HCT116 (cell line): ENCODE data around the gene CLRN3. TPM values are rescaled to one million over a fixed set of nuclear protein-coding genes. Genes with fewer than 3 reads are reported as not detected.

Source experiments
- ATAC-seq: fragments of 200-7000 bp; cut with Tn5 transposase; 2 replicates; pipeline ENCODE4 v1.9.1; 2020; ENCODE audit warnings: mild to moderate bottlenecking, moderate library complexity
- Bru-seq: library from RNA; stranded (reverse); fragments of 400-500 nt; gene quantifications from one replicate; lab custom pipeline; 2021; lab: Mats Ljungman, UMichigan
- BruChase-seq, 2 experiments: library from RNA; stranded (reverse); fragments of 400-500 nt; gene quantifications; one replicate each; lab custom pipeline; 2021; lab: Mats Ljungman, UMichigan
- BruUV-seq: library from RNA; stranded (reverse); fragments of 400-500 nt; replicated peaks from 2 replicates; lab custom pipeline; 2021; lab: Mats Ljungman, UMichigan
- CTCF ChIA-PET: fragments of 300-600 bp; sonication (Branson Sonifier 250); formaldehyde crosslinking; loops from one replicate; lab custom pipeline; 2021; ENCODE audit warnings: antibody characterized with exemption; lab: Charles Lee
- POLR2A ChIA-PET: fragments of 300-600, 350-600 bp; sonication (Branson Sonifier 250); formaldehyde crosslinking; loops from one replicate; lab custom pipeline; 2021; ENCODE audit warnings: antibody characterized with exemption; lab: Charles Lee
- RAD21 ChIA-PET, 2 experiments: fragments of 300-600 bp; sonication (Branson Sonifier 250); formaldehyde crosslinking; loops; one replicate each; lab custom pipeline; 2023; ENCODE audit warnings: low total read pairs in 2 of 2; ENCODE audit not compliant: uncharacterized antibody in 2 of 2, unreplicated experiment in 2 of 2, low non-redundant PET in 1 of 2; lab: Charles Lee
- DNase-seq: peaks from one replicate; pipeline ENCODE4 v3.0.0-alpha.2; 2010; ENCODE audit warnings: low read depth, low spot score
- H2AFZ ChIP-seq: fragments of 200-600 bp; shearing (Covaris generic), sonication (generic); 2 replicates; pipeline ENCODE4 v1.6.1; 2017; ENCODE audit warnings: low read depth, mixed run types, mixed read lengths, antibody characterized with exemption, low read length; ENCODE audit not compliant: poor library complexity, severe bottlenecking
- H3K27ac ChIP-seq: 2 replicates; pipeline ENCODE4 v1.5.1; 2012; ENCODE audit warnings: low read depth, low read length
- H3K27me3 ChIP-seq: fragments of 200-600 bp; sonication (generic); 2 replicates; pipeline ENCODE4 v1.6.1; 2016; ENCODE audit warnings: mixed run types, low read length, mixed read lengths; ENCODE audit not compliant: insufficient read depth
- H3K36me3 ChIP-seq, 2 experiments: fragments of 200-500 bp in 1 of 2; fragments of 200-600 bp in 1 of 2; sonication (Bioruptor generic) in 1 of 2; sonication (generic) in 1 of 2; 2 replicates each; pipeline versions ENCODE4 v1.5.1 to v1.6.1; 2014 to 2016; ENCODE audit warnings: low read length in 2 of 2, inconsistent platforms in 1 of 2, mixed read lengths in 1 of 2, mixed run types in 1 of 2; ENCODE audit not compliant: insufficient read depth in 2 of 2, control insufficient read depth in 1 of 2
- H3K4me1 ChIP-seq, 2 experiments: fragments of 200-600 bp in 1 of 2; sonication (generic) in 1 of 2; 2 replicates each; pipeline versions ENCODE4 v1.5.1 to v1.6.1; 2012 to 2017; ENCODE audit warnings: low read length in 2 of 2, inconsistent platforms in 1 of 2, mild to moderate bottlenecking in 1 of 2, mixed read lengths in 1 of 2, mixed run types in 1 of 2, moderate library complexity in 1 of 2; ENCODE audit not compliant: insufficient read depth in 2 of 2, control insufficient read depth in 1 of 2
- H3K4me2 ChIP-seq: fragments of 200-600 bp; sonication (generic); 2 replicates; pipeline ENCODE4 v1.6.1; 2017; ENCODE audit warnings: mixed run types, low read length, mixed read lengths
- H3K4me3 ChIP-seq, 2 experiments: fragments of 200-600 bp in 1 of 2; sonication (generic) in 1 of 2; replicated peaks in 1 of 2; 2 replicates each; pipeline ENCODE4 v1.5.1; 2011 to 2016; ENCODE audit warnings: low read length in 2 of 2, control low read depth in 1 of 2, low read depth in 1 of 2, mild to moderate bottlenecking in 1 of 2, mixed read lengths in 1 of 2, mixed run types in 1 of 2
- H3K79me2 ChIP-seq: fragments of 200-600 bp; sonication (generic); 2 replicates; pipeline ENCODE4 v1.6.1; 2017; ENCODE audit warnings: mild to moderate bottlenecking, mixed run types, low read length, moderate library complexity, mixed read lengths; ENCODE audit not compliant: insufficient read depth
- H3K9ac ChIP-seq: fragments of 200-600 bp; sonication (generic); 2 replicates; pipeline ENCODE4 v1.6.1; 2016; ENCODE audit warnings: low read length, mixed read lengths
- H3K9me2 ChIP-seq: fragments of 200-600 bp; sonication (generic), shearing (Covaris generic); 2 replicates; pipeline ENCODE4 v1.6.1; 2017; ENCODE audit warnings: mixed run types, mild to moderate bottlenecking, moderate library complexity; ENCODE audit not compliant: insufficient read depth
- H3K9me3 ChIP-seq, 2 experiments: fragments of 200-500 bp in 1 of 2; fragments of 200-600 bp in 1 of 2; sonication (Bioruptor generic) in 1 of 2; sonication (generic) in 1 of 2; 2 replicates each; pipeline ENCODE4 v1.6.1; 2014 to 2017; ENCODE audit warnings: low read length in 2 of 2, mixed read lengths in 2 of 2, inconsistent platforms in 1 of 2, low read depth in 1 of 2, mild to moderate bottlenecking in 1 of 2, mixed run types in 1 of 2, moderate library complexity in 1 of 2; ENCODE audit not compliant: control insufficient read depth in 1 of 2, insufficient read depth in 1 of 2
- H4K20me1 ChIP-seq: fragments of 200-600 bp; sonication (generic), shearing (Covaris generic); 2 replicates; pipeline ENCODE4 v1.6.1; 2017; ENCODE audit warnings: mixed run types, mild to moderate bottlenecking, moderate library complexity; ENCODE audit not compliant: insufficient read depth
- ATF3 ChIP-seq: IDR thresholded peaks from 2 replicates; pipeline ENCODE4 v1.6.1; 2012
- CBX3 ChIP-seq: IDR thresholded peaks from 2 replicates; pipeline ENCODE4 v1.6.1; 2012; ENCODE audit warnings: low read depth
- CTCF ChIP-seq, 3 experiments: fragments of 200-600 bp in 1 of 3; sonication (generic) in 1 of 3; IDR thresholded peaks in 2 of 3; conservative IDR thresholded peaks in 1 of 3; 2 replicates each; pipeline ENCODE4 v1.5.1; 2012 to 2017; ENCODE audit warnings: low read depth in 2 of 3, low read length in 2 of 3, antibody characterized with exemption in 1 of 3, borderline replicate concordance in 1 of 3, control low read depth in 1 of 3, mild to moderate bottlenecking in 1 of 3, mixed read lengths in 1 of 3, mixed run types in 1 of 3, moderate library complexity in 1 of 3; ENCODE audit not compliant: insufficient read depth in 1 of 3
- ELF1 ChIP-seq: IDR thresholded peaks from 2 replicates; pipeline ENCODE4 v1.6.1; 2012; ENCODE audit warnings: low read depth, borderline replicate concordance
- EZH2 ChIP-seq: fragments of 200-600 bp; sonication (generic); IDR thresholded peaks from 2 replicates; pipeline ENCODE4 v1.6.1; 2017; ENCODE audit warnings: antibody characterized with exemption, mixed run types
- EZH2phosphoT487 ChIP-seq: fragments of 200-600 bp; IDR thresholded peaks from 2 replicates; pipeline ENCODE4 v1.6.1; 2018; ENCODE audit warnings: antibody characterized with exemption, borderline replicate concordance
- FOSL1 ChIP-seq: IDR thresholded peaks from 2 replicates; pipeline ENCODE4 v1.6.1; 2012; ENCODE audit warnings: low read depth
- JUND ChIP-seq: IDR thresholded peaks from 2 replicates; pipeline ENCODE4 v1.6.1; 2012
- MAX ChIP-seq: IDR thresholded peaks from 2 replicates; pipeline ENCODE4 v1.6.1; 2012
- POLR2A ChIP-seq: IDR thresholded peaks from 2 replicates; pipeline ENCODE4 v1.7.0; 2011; ENCODE audit warnings: borderline replicate concordance; ENCODE audit not compliant: insufficient read depth, insufficient read length; ENCODE audit errors: extremely low read depth
- POLR2AphosphoS5 ChIP-seq: IDR thresholded peaks from 2 replicates; pipeline ENCODE4 v1.6.1; 2011; ENCODE audit warnings: mild to moderate bottlenecking, low read depth, low read length, moderate library complexity
- RAD21 ChIP-seq: IDR thresholded peaks from 2 replicates; pipeline ENCODE4 v1.6.1; 2012; ENCODE audit warnings: low read depth, mild to moderate bottlenecking
- REST ChIP-seq: IDR thresholded peaks from 2 replicates; pipeline ENCODE4 v1.6.1; 2012; ENCODE audit warnings: low read depth
- SIN3A ChIP-seq: IDR thresholded peaks from 2 replicates; pipeline ENCODE4 v1.6.1; 2012; ENCODE audit warnings: low read depth
- SP1 ChIP-seq: IDR thresholded peaks from 2 replicates; pipeline ENCODE4 v1.6.1; 2012; ENCODE audit warnings: low read depth
- SRF ChIP-seq: IDR thresholded peaks from 2 replicates; pipeline ENCODE4 v1.6.1; 2012; ENCODE audit warnings: low read depth
- ZFX ChIP-seq: fragments of 450-650 bp; IDR thresholded peaks from 2 replicates; pipeline ENCODE4 v1.6.1; 2017
- ZNF274 ChIP-seq: fragments of 200-500 bp; sonication (Bioruptor generic); IDR thresholded peaks from 2 replicates; pipeline ENCODE4 v1.6.1; 2014; ENCODE audit warnings: mild to moderate bottlenecking, low read depth, low read length, inconsistent platforms
- intact Hi-C: fragments of 100-400 bp; cut with micrococcal nuclease; formaldehyde crosslinking; loops from 2 replicates; pipeline ENCODE4 v1.10.0; 2022
- long read RNA-seq: library from polyadenylated mRNA; unstranded; transcript quantifications from one replicate; pipeline ENCODE4 v2.0.0, GENCODE V29; 2021; ENCODE audit not compliant: unreplicated experiment
- polyA plus RNA-seq: library from polyadenylated mRNA; unstranded; fragments of >200 nt; gene quantifications from 2 replicates; pipeline ENCODE4 v1.2.1, GENCODE V29; 2012; ENCODE audit warnings: missing spikeins
- total RNA-seq: library from RNA; stranded (reverse); gene quantifications from one replicate; pipeline ENCODE4 v1.2.1, GENCODE V29; 2021; ENCODE audit not compliant: unreplicated experiment
- TF ChIP-seq, protein P1 (sequence below): IDR thresholded peaks from 2 replicates; pipeline ENCODE4 v1.6.1; 2011; ENCODE audit warnings: mild to moderate bottlenecking, low read length, moderate library complexity; ENCODE audit not compliant: insufficient replicate concordance; ENCODE audit errors: extremely low read depth

Gene CLRN3
- total RNA-seq (0.39 TPM), Bru-seq, nascent RNA (percentile 17 among the genes with signal in this experiment), BruChase-seq, experiment 1, labeled RNA remaining after a 6-hour chase (percentile 12 among the genes with signal in this experiment), BruChase-seq, experiment 2, labeled RNA remaining after a 2-hour chase (percentile 19 among the genes with signal in this experiment)
- not detected in 2 replicates for polyA plus RNA-seq
- long read RNA-seq, result 0 reads

DNA sequence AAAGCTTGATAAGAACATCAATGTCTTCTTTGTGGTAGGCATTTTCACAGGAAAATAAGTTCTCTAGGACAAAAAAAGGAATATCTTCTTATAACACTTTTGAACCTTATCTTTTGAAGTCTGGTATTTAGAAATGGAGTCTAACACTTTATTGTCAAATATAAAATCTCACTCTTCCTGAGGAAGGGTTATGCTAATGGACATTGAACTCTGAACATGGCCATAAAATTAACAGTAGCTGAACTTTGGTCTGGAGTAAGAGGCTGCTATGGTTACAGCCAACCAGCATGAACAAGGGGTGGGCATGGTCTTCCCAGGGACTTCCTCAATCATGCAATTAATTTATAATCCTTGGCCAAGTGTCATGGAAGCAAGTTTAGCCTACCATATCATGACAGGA, at the start of gene CLRN3:
Gene CLRN3, minus strand, starts transcription at position 199 of the 400 bp plus-strand sequence. Its CDS starts 157 bp downstream, at position 42.
- no TSS peak for BruUV-seq
- H3K36me3 ChIP-seq, result no peaks in the 10 kb centered on the region
- intact Hi-C loops, result no loop called here
- ChIA-PET RAD21 (no interaction called here), POLR2A (no interaction called here), CTCF (interaction anchor here (1.2 kb wide), 1 partner anchor 14 kb away, joined by 3 read pairs; the partner anchor contains the start of gene PTPRE)
- ATAC-seq (no peak), DNase-seq (no peak)
- H3K79me2 ChIP-seq, result no peaks in the 10 kb centered on the region
- H4K20me1 ChIP-seq, result no peaks in the 10 kb centered on the region
- H3K4me2 ChIP-seq, result no peak within 1 kb of the TSS
- H3K4me3 ChIP-seq, result no peak within 1 kb of the TSS
- no peak within 1 kb of the TSS for H3K27ac ChIP-seq
- no peak for TF ChIP-seq MAX
- no peak for TF ChIP-seq SIN3A
- no peak for TF ChIP-seq ZFX
- TF ChIP-seq ATF3, result no peak
- TF ChIP-seq ZNF274, result no peak
- no peak for TF ChIP-seq SRF
- no peak for TF ChIP-seq ELF1
- no peak for TF ChIP-seq EZH2phosphoT487
- no peak for TF ChIP-seq POLR2AphosphoS5
- no peak for TF ChIP-seq REST
- no peak for TF ChIP-seq FOSL1
- no peak for TF ChIP-seq CTCF (IDR thresholded peaks at IDR 0.05 in 2 of 3, conservative IDR thresholded peaks at IDR 0.05 in 1 of 3; ENCODE audit: borderline replicate concordance in 1 of 3, insufficient read depth in 1 of 3, low read depth in 2 of 3, low read length in 2 of 3)
- TF ChIP-seq EZH2, result no peak
- no peak for TF ChIP-seq RAD21
- TF ChIP-seq, protein P1, sequence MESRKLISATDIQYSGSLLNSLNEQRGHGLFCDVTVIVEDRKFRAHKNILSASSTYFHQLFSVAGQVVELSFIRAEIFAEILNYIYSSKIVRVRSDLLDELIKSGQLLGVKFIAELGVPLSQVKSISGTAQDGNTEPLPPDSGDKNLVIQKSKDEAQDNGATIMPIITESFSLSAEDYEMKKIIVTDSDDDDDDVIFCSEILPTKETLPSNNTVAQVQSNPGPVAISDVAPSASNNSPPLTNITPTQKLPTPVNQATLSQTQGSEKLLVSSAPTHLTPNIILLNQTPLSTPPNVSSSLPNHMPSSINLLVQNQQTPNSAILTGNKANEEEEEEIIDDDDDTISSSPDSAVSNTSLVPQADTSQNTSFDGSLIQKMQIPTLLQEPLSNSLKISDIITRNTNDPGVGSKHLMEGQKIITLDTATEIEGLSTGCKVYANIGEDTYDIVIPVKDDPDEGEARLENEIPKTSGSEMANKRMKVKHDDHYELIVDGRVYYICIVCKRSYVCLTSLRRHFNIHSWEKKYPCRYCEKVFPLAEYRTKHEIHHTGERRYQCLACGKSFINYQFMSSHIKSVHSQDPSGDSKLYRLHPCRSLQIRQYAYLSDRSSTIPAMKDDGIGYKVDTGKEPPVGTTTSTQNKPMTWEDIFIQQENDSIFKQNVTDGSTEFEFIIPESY, result no peak
- TF ChIP-seq SP1, result no peak
- TF ChIP-seq POLR2A, result no peak
- no peak for TF ChIP-seq JUND
- TF ChIP-seq CBX3, result no peak
- no peak within 1 kb of the TSS for H3K9ac ChIP-seq
- no peak within 1 kb of the TSS for H2AFZ ChIP-seq
- H3K9me3 ChIP-seq, result no peaks in the 10 kb centered on the region
- no peaks in the 10 kb centered on the region for H3K27me3 ChIP-seq
- no peaks in the 10 kb centered on the region for H3K4me1 ChIP-seq
- H3K9me2 ChIP-seq, result no peaks in the 10 kb centered on the region
